ENCODE results near the gene PPP1R3C. TPM values are rescaled to one million over a fixed set of nuclear protein-coding genes. Genes with fewer than 3 reads are reported as not detected.

Gene PPP1R3C
- total and polyA plus RNA-seq, 2 experiments from 2014 or later = 0.91 to 1.8 TPM

DNA sequence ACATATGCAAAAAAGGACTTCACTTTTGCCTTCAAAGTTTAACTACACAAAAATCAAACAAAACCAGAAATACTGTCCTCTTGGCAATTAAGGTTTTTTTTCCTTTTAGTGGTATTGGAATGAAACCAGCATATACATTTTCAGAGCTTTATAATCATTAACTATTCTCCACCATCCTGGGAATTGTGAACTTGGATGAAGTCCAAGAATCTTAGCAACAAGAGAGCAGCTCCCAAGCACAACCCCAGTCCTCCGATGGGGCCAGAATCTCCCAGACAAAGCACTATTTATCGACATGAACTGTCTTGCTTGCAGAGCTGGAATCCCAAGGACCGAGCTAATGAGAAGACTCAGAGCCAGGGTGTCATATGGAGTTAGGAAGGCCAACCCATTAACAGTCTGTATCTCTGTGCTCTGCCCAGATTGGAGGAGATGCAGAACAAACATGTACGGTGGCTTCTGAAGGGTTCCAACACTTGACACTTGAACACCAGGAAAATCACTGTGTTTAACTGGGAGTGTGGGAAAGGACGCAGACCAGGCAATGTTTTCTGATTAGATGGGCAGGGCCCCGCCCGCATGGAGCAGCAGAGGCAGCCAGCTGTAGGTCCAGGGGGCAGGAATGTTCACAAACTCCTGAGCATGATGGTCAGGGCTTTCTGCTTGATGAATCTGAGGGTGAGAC is 35.5 kb downstream of the PPP1R3C start:
- DNase-seq (ENCODE audit: low spot score) (no peak), ATAC-seq (no peak)
- no peak overlapping the region for H2AFZ ChIP-seq
- H3K9me2 ChIP-seq (ENCODE audit: insufficient read depth) = no peaks in the 10 kb centered on the region; the same call in none of the 2 replicates
- no peaks in the 10 kb centered on the region for H3K4me1 ChIP-seq (ENCODE audit: insufficient read depth)
- no peaks in the 10 kb centered on the region for H3F3A ChIP-seq (replicated peaks; ENCODE audit: low read depth)
- Mint-ChIP-seq H3K27me3 (ENCODE audit: insufficient read depth, low read depth, poor library complexity) (no peaks in the 10 kb centered on the region), H3K4me3 (no peak overlapping the region), H3K27ac (no peak overlapping the region), H3K36me3 (ENCODE audit: low read depth) (no peaks in the 10 kb centered on the region), H3K4me1 (no peaks in the 10 kb centered on the region; the same call in 2 of the 3 replicates), H3K9me3 (no peaks in the 10 kb centered on the region)
- TF ChIP-seq NANOG (IDR thresholded peaks at IDR 0.05; ENCODE audit: borderline replicate concordance) = no peak
- no peak for TF ChIP-seq ZNF114 (CRISPR knock-in tag; IDR thresholded peaks at IDR 0.05)
- TF ChIP-seq, protein P1, sequence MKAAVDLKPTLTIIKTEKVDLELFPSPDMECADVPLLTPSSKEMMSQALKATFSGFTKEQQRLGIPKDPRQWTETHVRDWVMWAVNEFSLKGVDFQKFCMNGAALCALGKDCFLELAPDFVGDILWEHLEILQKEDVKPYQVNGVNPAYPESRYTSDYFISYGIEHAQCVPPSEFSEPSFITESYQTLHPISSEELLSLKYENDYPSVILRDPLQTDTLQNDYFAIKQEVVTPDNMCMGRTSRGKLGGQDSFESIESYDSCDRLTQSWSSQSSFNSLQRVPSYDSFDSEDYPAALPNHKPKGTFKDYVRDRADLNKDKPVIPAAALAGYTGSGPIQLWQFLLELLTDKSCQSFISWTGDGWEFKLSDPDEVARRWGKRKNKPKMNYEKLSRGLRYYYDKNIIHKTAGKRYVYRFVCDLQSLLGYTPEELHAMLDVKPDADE (IDR thresholded peaks at IDR 0.05) = no peak
- TF ChIP-seq CREB1 (CRISPR knock-in tag; IDR thresholded peaks at IDR 0.05; ENCODE audit: low read depth) = no peak
- TF ChIP-seq EZH2phosphoT487 (IDR thresholded peaks at IDR 0.05; ENCODE audit: unreplicated experiment) = no peak
- TF ChIP-seq JUNB (IDR thresholded peaks at IDR 0.05; ENCODE audit: unreplicated experiment) = no peak
- TF ChIP-seq, protein P2, sequence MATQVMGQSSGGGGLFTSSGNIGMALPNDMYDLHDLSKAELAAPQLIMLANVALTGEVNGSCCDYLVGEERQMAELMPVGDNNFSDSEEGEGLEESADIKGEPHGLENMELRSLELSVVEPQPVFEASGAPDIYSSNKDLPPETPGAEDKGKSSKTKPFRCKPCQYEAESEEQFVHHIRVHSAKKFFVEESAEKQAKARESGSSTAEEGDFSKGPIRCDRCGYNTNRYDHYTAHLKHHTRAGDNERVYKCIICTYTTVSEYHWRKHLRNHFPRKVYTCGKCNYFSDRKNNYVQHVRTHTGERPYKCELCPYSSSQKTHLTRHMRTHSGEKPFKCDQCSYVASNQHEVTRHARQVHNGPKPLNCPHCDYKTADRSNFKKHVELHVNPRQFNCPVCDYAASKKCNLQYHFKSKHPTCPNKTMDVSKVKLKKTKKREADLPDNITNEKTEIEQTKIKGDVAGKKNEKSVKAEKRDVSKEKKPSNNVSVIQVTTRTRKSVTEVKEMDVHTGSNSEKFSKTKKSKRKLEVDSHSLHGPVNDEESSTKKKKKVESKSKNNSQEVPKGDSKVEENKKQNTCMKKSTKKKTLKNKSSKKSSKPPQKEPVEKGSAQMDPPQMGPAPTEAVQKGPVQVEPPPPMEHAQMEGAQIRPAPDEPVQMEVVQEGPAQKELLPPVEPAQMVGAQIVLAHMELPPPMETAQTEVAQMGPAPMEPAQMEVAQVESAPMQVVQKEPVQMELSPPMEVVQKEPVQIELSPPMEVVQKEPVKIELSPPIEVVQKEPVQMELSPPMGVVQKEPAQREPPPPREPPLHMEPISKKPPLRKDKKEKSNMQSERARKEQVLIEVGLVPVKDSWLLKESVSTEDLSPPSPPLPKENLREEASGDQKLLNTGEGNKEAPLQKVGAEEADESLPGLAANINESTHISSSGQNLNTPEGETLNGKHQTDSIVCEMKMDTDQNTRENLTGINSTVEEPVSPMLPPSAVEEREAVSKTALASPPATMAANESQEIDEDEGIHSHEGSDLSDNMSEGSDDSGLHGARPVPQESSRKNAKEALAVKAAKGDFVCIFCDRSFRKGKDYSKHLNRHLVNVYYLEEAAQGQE (IDR thresholded peaks at IDR 0.05; ENCODE audit: unreplicated experiment) = no peak
- H3K27ac ChIP-seq (ENCODE audit: low read depth) = no peak overlapping the region
- no peak overlapping the region for H3K4me2 ChIP-seq
- H3K36me3 ChIP-seq (ENCODE audit: insufficient read depth) = no peaks in the 10 kb centered on the region
- H3K4me3 ChIP-seq = no peak overlapping the region
- H3K79me2 ChIP-seq (replicated peaks; ENCODE audit: insufficient read depth) = no peaks in the 10 kb centered on the region
- no peaks in the 10 kb centered on the region for H3K27me3 ChIP-seq (ENCODE audit: insufficient read depth)
- H4K20me1 ChIP-seq (replicated peaks; ENCODE audit: insufficient read depth) = no peaks in the 10 kb centered on the region

DNA sequence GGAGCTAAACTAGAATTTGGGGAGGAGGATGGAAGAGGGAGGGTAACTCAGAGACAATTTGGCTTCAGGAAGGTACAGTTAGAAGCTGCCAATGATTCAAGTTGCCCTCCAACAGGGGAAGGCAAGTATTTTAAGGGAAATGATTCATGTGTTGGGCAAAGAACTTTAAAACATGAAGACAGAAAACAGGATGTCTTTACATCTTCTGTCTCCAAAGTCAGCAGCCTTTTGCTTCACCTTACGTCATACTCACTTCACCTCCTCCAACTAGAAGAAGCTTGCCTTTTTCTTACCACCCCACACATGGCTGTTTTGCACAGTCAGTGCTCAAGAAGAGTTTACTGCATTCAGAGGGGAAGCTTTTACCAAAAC is 36.1 kb downstream of the PPP1R3C start:
- Histone ChIP-seq H3K4me3 (no peak overlapping the region), H3K4me1 (ENCODE audit: insufficient read depth) (no peaks in the 10 kb centered on the region), H3K9me2 (ENCODE audit: insufficient read depth) (no peaks in the 10 kb centered on the region; the same call in none of the 2 replicates), H4K20me1 (replicated peaks; ENCODE audit: insufficient read depth) (no peaks in the 10 kb centered on the region), H3F3A (replicated peaks; ENCODE audit: low read depth) (no peaks in the 10 kb centered on the region), H2AFZ (no peak overlapping the region), H3K27me3 (ENCODE audit: insufficient read depth) (no peaks in the 10 kb centered on the region), H3K4me2 (no peak overlapping the region), H3K27ac (ENCODE audit: low read depth) (no peak overlapping the region), H3K79me2 (replicated peaks; ENCODE audit: insufficient read depth) (no peaks in the 10 kb centered on the region), H3K36me3 (ENCODE audit: insufficient read depth) (no peaks in the 10 kb centered on the region)
- no peaks in the 10 kb centered on the region for H3K36me3 Mint-ChIP-seq (ENCODE audit: low read depth)
- H3K27ac Mint-ChIP-seq = no peak overlapping the region
- no peak for ATAC-seq
- no peak for DNase-seq (ENCODE audit: low spot score)
- no peaks in the 10 kb centered on the region; the same call in 2 of the 3 replicates for H3K4me1 Mint-ChIP-seq
- H3K27me3 Mint-ChIP-seq (ENCODE audit: insufficient read depth, low read depth, poor library complexity) = no peaks in the 10 kb centered on the region
- H3K9me3 Mint-ChIP-seq = no peaks in the 10 kb centered on the region
- no peak overlapping the region for H3K4me3 Mint-ChIP-seq
- TF ChIP-seq, protein P2 (IDR thresholded peaks at IDR 0.05; ENCODE audit: unreplicated experiment) = no peak
- TF ChIP-seq CREB1 (CRISPR knock-in tag; IDR thresholded peaks at IDR 0.05; ENCODE audit: low read depth) = no peak
- TF ChIP-seq, protein P3, sequence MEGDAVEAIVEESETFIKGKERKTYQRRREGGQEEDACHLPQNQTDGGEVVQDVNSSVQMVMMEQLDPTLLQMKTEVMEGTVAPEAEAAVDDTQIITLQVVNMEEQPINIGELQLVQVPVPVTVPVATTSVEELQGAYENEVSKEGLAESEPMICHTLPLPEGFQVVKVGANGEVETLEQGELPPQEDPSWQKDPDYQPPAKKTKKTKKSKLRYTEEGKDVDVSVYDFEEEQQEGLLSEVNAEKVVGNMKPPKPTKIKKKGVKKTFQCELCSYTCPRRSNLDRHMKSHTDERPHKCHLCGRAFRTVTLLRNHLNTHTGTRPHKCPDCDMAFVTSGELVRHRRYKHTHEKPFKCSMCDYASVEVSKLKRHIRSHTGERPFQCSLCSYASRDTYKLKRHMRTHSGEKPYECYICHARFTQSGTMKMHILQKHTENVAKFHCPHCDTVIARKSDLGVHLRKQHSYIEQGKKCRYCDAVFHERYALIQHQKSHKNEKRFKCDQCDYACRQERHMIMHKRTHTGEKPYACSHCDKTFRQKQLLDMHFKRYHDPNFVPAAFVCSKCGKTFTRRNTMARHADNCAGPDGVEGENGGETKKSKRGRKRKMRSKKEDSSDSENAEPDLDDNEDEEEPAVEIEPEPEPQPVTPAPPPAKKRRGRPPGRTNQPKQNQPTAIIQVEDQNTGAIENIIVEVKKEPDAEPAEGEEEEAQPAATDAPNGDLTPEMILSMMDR (conservative IDR thresholded peaks at IDR 0.05; ENCODE audit: low read depth in 2 of 2) = no peak

Measured in GM23338 (cell line).